Measurements from ENCODE around the gene STUM. TPM values are rescaled to one million over a fixed set of nuclear protein-coding genes. Genes with fewer than 3 reads are reported as not detected.
"Not testable (repeated sequence)": the region's sequence is repeated elsewhere in the genome, so short reads cannot be mapped to it uniquely, and the experiment has no call there.

STUM gene
- polyA plus RNA-seq, 1 experiment = not detected

DNA sequence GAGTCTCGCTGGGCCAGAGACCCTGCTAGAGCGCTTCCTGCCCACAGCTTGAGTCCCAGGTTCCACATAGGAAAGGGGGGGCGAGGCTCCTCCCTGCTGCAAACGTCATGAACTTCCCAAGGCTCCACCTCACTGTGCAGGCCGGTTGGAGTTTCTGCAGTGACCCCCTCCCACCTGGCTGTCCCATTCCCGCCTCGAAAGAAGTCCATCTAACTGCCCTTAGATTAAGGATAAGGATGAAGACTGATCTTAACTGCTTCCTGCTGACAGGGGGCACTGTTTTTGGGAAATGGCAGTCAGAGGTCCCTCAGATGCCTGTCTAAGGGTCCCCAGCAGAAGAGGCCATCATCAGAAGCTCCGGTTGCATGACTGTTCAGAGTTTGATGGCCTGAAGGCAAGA, 62.7 kb downstream of the STUM start:
- CTCF ChIA-PET = interaction anchor here (1.8 to 3.8 kb wide), 2 partner anchors 14 to 64 kb away, joined by 5 to 24 read pairs; no protein-coding TSS in a partner anchor
- no peak for DNase-seq (ENCODE audit: low read depth)
- Histone ChIP-seq H3K27me3 (ENCODE audit: control insufficient read depth, insufficient read depth, low read length) (peaks cover 2% of the 10 kb centered on the region; the same call in 1 of the 2 replicates), H3K4me3 (ENCODE audit: low read depth, low read length) (no peak overlapping the region), H3K36me3 (ENCODE audit: control insufficient read depth, insufficient read depth, low read length) (no peaks in the 10 kb centered on the region)
- POLR2A ChIA-PET = no interaction called here
- TF ChIP-seq, protein P1, sequence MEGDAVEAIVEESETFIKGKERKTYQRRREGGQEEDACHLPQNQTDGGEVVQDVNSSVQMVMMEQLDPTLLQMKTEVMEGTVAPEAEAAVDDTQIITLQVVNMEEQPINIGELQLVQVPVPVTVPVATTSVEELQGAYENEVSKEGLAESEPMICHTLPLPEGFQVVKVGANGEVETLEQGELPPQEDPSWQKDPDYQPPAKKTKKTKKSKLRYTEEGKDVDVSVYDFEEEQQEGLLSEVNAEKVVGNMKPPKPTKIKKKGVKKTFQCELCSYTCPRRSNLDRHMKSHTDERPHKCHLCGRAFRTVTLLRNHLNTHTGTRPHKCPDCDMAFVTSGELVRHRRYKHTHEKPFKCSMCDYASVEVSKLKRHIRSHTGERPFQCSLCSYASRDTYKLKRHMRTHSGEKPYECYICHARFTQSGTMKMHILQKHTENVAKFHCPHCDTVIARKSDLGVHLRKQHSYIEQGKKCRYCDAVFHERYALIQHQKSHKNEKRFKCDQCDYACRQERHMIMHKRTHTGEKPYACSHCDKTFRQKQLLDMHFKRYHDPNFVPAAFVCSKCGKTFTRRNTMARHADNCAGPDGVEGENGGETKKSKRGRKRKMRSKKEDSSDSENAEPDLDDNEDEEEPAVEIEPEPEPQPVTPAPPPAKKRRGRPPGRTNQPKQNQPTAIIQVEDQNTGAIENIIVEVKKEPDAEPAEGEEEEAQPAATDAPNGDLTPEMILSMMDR (IDR thresholded peaks at IDR 0.05; ENCODE audit: insufficient read depth, low read depth, low read length) = no peak

DNA sequence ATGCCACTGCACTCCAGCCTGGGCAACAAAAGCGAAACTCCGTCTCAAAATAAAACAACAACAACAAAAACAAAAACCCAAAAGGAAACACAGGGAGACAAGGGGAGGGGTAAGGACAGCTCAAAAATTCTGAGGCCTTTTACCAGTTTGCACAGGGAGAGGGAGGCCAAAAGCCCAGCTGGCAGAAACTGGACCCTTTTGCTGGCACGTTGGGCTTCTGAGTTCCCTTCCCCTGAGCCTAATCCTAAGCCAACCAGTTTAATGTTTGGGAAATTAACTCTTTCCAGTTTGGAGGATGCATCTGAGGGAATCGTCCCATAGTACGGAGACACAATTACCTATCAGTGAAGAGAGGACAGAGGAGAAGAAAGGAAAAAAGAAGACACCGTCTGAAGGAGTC, 63.4 kb downstream of the STUM start:
- CTCF ChIA-PET = interaction anchor here (1.0 to 1.8 kb wide), 2 partner anchors 14 to 64 kb away, joined by 4 to 5 read pairs; no protein-coding TSS in a partner anchor
- H3K27me3 ChIP-seq (ENCODE audit: control insufficient read depth, insufficient read depth, low read length); H3K36me3 ChIP-seq (ENCODE audit: control insufficient read depth, insufficient read depth, low read length); H3K4me3 ChIP-seq (ENCODE audit: low read depth, low read length); DNase-seq (ENCODE audit: low read depth); POLR2A ChIA-PET: not testable (repeated sequence)

GRCh38 chr1:226615876-226616275, 67.3 kb downstream of the STUM start:
- Histone ChIP-seq H3K27me3 (ENCODE audit: control insufficient read depth, insufficient read depth, low read length) (peaks cover 7% of the 10 kb centered on the region), H3K36me3 (ENCODE audit: control insufficient read depth, insufficient read depth, low read length) (no peaks in the 10 kb centered on the region), H3K4me3 (ENCODE audit: low read depth, low read length) (no peak overlapping the region)
- ChIA-PET CTCF (interaction anchor here (1.1 kb wide), 1 partner anchor 10 kb away, joined by 3 read pairs; no protein-coding TSS in a partner anchor), POLR2A (no interaction called here)
- TF ChIP-seq, protein P1 (IDR thresholded peaks at IDR 0.05; ENCODE audit: insufficient read depth, low read depth, low read length) = no peak
- DNase-seq (ENCODE audit: low read depth) = no peak

- H3K36me3 ChIP-seq (ENCODE audit: control insufficient read depth, insufficient read depth, low read length) = no peaks in the 10 kb centered on the region
- POLR2A ChIA-PET = no interaction called here
- H3K4me3 ChIP-seq (ENCODE audit: low read depth, low read length) = no peak overlapping the region
- DNase-seq (ENCODE audit: low read depth) = no peak
- peaks cover 7% of the 10 kb centered on the region for H3K27me3 ChIP-seq (ENCODE audit: control insufficient read depth, insufficient read depth, low read length)
- TF ChIP-seq, protein P1 (IDR thresholded peaks at IDR 0.05; ENCODE audit: insufficient read depth, low read depth, low read length) = no peak
- CTCF ChIA-PET = no interaction called here
Measured at GRCh38 chr1:226616636-226617035, 68.1 kb downstream of the STUM start.

DNA sequence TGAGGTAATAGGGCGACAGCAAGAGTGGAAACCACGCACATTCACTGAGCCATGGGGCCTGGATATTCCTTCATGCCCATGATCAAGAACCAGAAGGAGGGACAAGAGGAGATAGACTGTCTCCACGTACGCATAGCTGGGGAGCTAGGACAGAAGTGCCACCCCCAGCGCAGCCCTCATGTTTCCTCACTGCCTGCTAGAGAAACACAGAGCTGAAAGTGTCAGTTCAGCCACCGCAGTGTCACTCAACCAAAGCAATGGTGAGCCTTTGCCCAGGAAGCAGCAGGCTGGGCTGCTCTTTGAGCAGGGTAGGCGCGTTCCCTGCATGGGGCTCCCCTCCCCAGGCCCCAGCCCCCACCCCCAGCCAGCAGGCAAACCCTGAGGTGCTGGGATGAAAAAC, 68.5 kb downstream of the STUM start:
- DNase-seq (ENCODE audit: low read depth) = no peak
- Histone ChIP-seq H3K4me3 (ENCODE audit: low read depth, low read length) (no peak overlapping the region), H3K36me3 (ENCODE audit: control insufficient read depth, insufficient read depth, low read length) (no peaks in the 10 kb centered on the region), H3K27me3 (ENCODE audit: control insufficient read depth, insufficient read depth, low read length) (peaks cover 7% of the 10 kb centered on the region)
- CTCF ChIA-PET = interaction anchor here (0.7 kb wide), 1 partner anchor 9 kb away, joined by 3 read pairs; no protein-coding TSS in a partner anchor
- POLR2A ChIA-PET = no interaction called here
- TF ChIP-seq, protein P1 (IDR thresholded peaks at IDR 0.05; ENCODE audit: insufficient read depth, low read depth, low read length) = no peak

GRCh38 chr1:226617719-226618118, 69.2 kb downstream of the STUM start:
- DNase-seq (ENCODE audit: low read depth); POLR2A ChIA-PET; H3K27me3 ChIP-seq (ENCODE audit: control insufficient read depth, insufficient read depth, low read length); H3K36me3 ChIP-seq (ENCODE audit: control insufficient read depth, insufficient read depth, low read length); H3K4me3 ChIP-seq (ENCODE audit: low read depth, low read length): not testable (repeated sequence)
- CTCF ChIA-PET = interaction anchor here (0.6 to 1.8 kb wide), 3 partner anchors 9 to 137 kb away, joined by 3 to 4 read pairs (median 3); no protein-coding TSS in a partner anchor

Measured in BJ (cell line).